Uterus (tissue), 4 donors: ENCODE data around the gene ATN1. TPM values are rescaled to one million over a fixed set of nuclear protein-coding genes. Genes with fewer than 3 reads are reported as not detected.

Source experiments
- DNase-seq, 2 donors: peaks; one replicate each; pipeline ENCODE4 v3.0.0-alpha.2; 2019 to 2020
- H3K27ac ChIP-seq, 2 donors: fragments of 200-600 bp; sonication (generic); 1 replicate in 1 of 2; 2 replicates in 1 of 2; pipeline ENCODE4 v1.5.1; 2016 to 2018
- H3K27me3 ChIP-seq, 2 donors: fragments of 200-600 bp; sonication (generic); one replicate each; pipeline ENCODE4 v1.5.1; 2018 to 2019; ENCODE audit warnings: control low read depth in 1 of 2
- H3K36me3 ChIP-seq, 2 donors: fragments of 200-600 bp; sonication (generic); one replicate each; pipeline ENCODE4 v1.5.1; 2019; ENCODE audit warnings: control low read depth in 1 of 2
- H3K4me1 ChIP-seq, 2 donors: fragments of 200-600 bp; sonication (generic); one replicate each; pipeline ENCODE4 v1.5.1; 2018 to 2019; ENCODE audit warnings: control low read depth in 1 of 2
- H3K4me3 ChIP-seq, 2 donors: fragments of 200-600 bp; sonication (generic); 1 replicate in 1 of 2; 2 replicates in 1 of 2; pipeline ENCODE4 v1.5.1; 2018 to 2019; ENCODE audit warnings: mild to moderate bottlenecking in 1 of 2
- H3K9me3 ChIP-seq, 2 donors: fragments of 200-600 bp; sonication (generic); one replicate each; pipeline ENCODE4 v1.5.1; 2019; ENCODE audit warnings: control low read depth in 1 of 2
- POLR2A ChIP-seq, 2 donors: fragments of 450-650 bp; IDR thresholded peaks; one replicate each; pipeline ENCODE4 v1.6.1; 2016; ENCODE audit warnings: antibody characterized with exemption in 2 of 2, mild to moderate bottlenecking in 1 of 2, moderate library complexity in 1 of 2
- intact Hi-C: fragments of 100-400 bp; cut with DNase I; formaldehyde crosslinking; loops from one replicate; pipeline ENCODE4 v1.15.1; 2023; ENCODE audit warnings: low total_unique reads
- total RNA-seq, 4 donors: library from RNA; depleted of rRNA in 3 of 4; stranded (reverse); fragments of >200 nt in 3 of 4; gene quantifications; one replicate each; pipeline versions ENCODE4 v1.1.0 to v1.2.4, GENCODE V29; 2014 to 2023
- TF ChIP-seq, protein P1 (sequence below), 4 experiments: fragments of 200-600 bp in 2 of 4; fragments of 450-650 bp in 2 of 4; sonication (generic) in 2 of 4; IDR thresholded peaks; one replicate each; pipeline ENCODE4 v1.5.1; 2016 to 2019; ENCODE audit warnings: antibody characterized with exemption in 4 of 4, mild to moderate bottlenecking in 2 of 4, moderate library complexity in 1 of 4
- donor health status: DM: yes; HTN: yes; CAD: no.

ATN1 gene
- total RNA-seq, 4 donors from 2014 or later: 10.8 to 283 (median 28.7) TPM

DNA sequence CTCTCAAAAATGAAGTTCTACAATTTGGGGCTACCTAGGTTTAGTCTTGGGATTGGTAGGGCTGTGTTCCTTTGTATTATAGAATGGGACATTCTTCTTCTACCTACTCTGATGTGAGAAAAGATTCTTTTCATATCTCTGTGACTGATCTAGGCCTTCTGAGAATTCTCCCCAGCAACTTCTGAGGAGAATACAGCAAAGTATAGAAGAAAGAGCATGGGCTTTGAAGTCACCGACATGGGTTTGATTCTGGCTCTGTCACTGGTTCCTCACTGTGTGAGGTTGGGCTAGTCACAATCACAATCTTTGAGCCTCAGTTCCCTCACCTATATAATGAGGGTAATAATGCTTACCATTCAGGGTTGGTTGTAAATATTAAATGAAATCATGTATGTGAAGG lies 5.0 kb downstream of the ATN1 start:
- TF ChIP-seq POLR2A (IDR thresholded peaks at IDR 0.05): no peak
- TF ChIP-seq, protein P1, sequence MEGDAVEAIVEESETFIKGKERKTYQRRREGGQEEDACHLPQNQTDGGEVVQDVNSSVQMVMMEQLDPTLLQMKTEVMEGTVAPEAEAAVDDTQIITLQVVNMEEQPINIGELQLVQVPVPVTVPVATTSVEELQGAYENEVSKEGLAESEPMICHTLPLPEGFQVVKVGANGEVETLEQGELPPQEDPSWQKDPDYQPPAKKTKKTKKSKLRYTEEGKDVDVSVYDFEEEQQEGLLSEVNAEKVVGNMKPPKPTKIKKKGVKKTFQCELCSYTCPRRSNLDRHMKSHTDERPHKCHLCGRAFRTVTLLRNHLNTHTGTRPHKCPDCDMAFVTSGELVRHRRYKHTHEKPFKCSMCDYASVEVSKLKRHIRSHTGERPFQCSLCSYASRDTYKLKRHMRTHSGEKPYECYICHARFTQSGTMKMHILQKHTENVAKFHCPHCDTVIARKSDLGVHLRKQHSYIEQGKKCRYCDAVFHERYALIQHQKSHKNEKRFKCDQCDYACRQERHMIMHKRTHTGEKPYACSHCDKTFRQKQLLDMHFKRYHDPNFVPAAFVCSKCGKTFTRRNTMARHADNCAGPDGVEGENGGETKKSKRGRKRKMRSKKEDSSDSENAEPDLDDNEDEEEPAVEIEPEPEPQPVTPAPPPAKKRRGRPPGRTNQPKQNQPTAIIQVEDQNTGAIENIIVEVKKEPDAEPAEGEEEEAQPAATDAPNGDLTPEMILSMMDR (IDR thresholded peaks at IDR 0.05): no peak
- peaks cover 13 to 27% of the 10 kb centered on the region in 2 donors for H3K4me1 ChIP-seq
- DNase-seq: no peak
- no peaks in the 10 kb centered on the region for H3K27me3 ChIP-seq
- H3K9me3 ChIP-seq: no peaks in the 10 kb centered on the region
- H3K4me3 ChIP-seq: no peak overlapping the region
- peak overlapping the region; percentile 36 to 68 for H3K27ac ChIP-seq
- intact Hi-C loops: no loop called here
- no peaks in the 10 kb centered on the region for H3K36me3 ChIP-seq

DNA sequence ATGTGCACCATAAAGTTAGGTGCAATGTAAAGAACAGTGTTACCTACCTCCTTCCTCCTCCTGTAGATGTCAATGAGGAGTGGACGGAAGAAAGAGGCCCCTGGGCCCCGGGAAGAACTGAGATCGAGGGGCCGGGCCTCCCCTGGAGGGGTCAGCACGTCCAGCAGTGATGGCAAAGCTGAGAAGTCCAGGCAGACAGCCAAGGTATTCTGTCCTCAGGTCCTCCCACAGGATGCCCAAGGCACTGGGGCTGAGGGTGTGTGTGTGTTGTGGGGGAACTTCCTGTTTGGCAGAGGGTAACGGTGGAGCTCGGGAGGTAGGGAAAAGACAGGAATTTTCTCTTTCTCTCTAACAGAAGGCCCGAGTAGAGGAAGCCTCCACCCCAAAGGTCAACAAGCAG lies 6.4 kb downstream of the ATN1 start:
- H3K27me3 ChIP-seq: no peaks in the 10 kb centered on the region
- H3K4me3 ChIP-seq: no peak overlapping the region
- peak overlapping the region; percentile 45 to 68 for H3K27ac ChIP-seq
- no peak for TF ChIP-seq POLR2A (IDR thresholded peaks at IDR 0.05)
- TF ChIP-seq, protein P1 (IDR thresholded peaks at IDR 0.05): no peak
- no peaks in the 10 kb centered on the region for H3K9me3 ChIP-seq
- peak in 1 of 2 donors; percentile 69 for DNase-seq
- H3K36me3 ChIP-seq: no peaks in the 10 kb centered on the region
- intact Hi-C loops: no loop called here
- peaks cover 18 to 36% of the 10 kb centered on the region in 2 donors for H3K4me1 ChIP-seq

- H3K9me3 ChIP-seq: no peaks in the 10 kb centered on the region
- DNase-seq: no peak
- H3K36me3 ChIP-seq: no peaks in the 10 kb centered on the region
- H3K4me1 ChIP-seq: peaks cover 18 to 32% of the 10 kb centered on the region in 2 donors
- TF ChIP-seq, protein P1 (IDR thresholded peaks at IDR 0.05): no peak
- TF ChIP-seq POLR2A (IDR thresholded peaks at IDR 0.05): no peak
- H3K27me3 ChIP-seq: no peaks in the 10 kb centered on the region
- intact Hi-C loops: no loop called here
- peak overlapping the region; percentile 45 to 68 for H3K27ac ChIP-seq
- H3K4me3 ChIP-seq: no peak overlapping the region
Measured at GRCh38 chr12:6935371-6936193, 7.8 kb downstream of the ATN1 start.

GRCh38 chr12:6936194-6936635 lies 8.5 kb downstream of the ATN1 start:
- peak overlapping the region; percentile 45 to 97 for H3K27ac ChIP-seq
- peaks cover 18 to 28% of the 10 kb centered on the region in 2 donors for H3K4me1 ChIP-seq
- DNase-seq: no peak
- H3K9me3 ChIP-seq: no peaks in the 10 kb centered on the region
- H3K4me3 ChIP-seq: no peak overlapping the region
- intact Hi-C loops: no loop called here
- H3K27me3 ChIP-seq: no peaks in the 10 kb centered on the region
- no peak for TF ChIP-seq POLR2A (IDR thresholded peaks at IDR 0.05)
- TF ChIP-seq, protein P1 (IDR thresholded peaks at IDR 0.05): no peak
- H3K36me3 ChIP-seq: no peaks in the 10 kb centered on the region
